Type B pancreatic cell (in vitro differentiated cells): ENCODE data around the gene OXCT1. TPM values are rescaled to one million over a fixed set of nuclear protein-coding genes. Genes with fewer than 3 reads are reported as not detected.

ENCODE experiments used
- DNase-seq: peaks from one replicate; pipeline ENCODE4 v3.0.0; 2021; ENCODE audit warnings: mixed read lengths; ENCODE audit not compliant: unreplicated experiment; ENCODE audit errors: extremely low spot score
- H3K27ac Mint-ChIP-seq: 2 replicates; pipeline ENCODE4 v1.8.0; 2021; ENCODE audit warnings: mild to moderate bottlenecking, mixed read lengths
- H3K27me3 Mint-ChIP-seq: 2 replicates; pipeline ENCODE4 v1.8.0; 2021; ENCODE audit warnings: mixed read lengths
- H3K36me3 Mint-ChIP-seq: 2 replicates; pipeline ENCODE4 v1.8.0; 2021; ENCODE audit warnings: mixed read lengths
- H3K4me1 Mint-ChIP-seq: one replicate; pipeline ENCODE4 v1.8.0; 2021; ENCODE audit warnings: mixed read lengths; ENCODE audit not compliant: unreplicated experiment
- H3K4me3 Mint-ChIP-seq: 2 replicates; pipeline ENCODE4 v1.8.0; 2021; ENCODE audit warnings: mild to moderate bottlenecking, mixed read lengths
- H3K9me3 Mint-ChIP-seq: 2 replicates; pipeline ENCODE4 v1.8.0; 2021; ENCODE audit warnings: mixed read lengths
- long read RNA-seq: library from polyadenylated mRNA; unstranded; transcript quantifications from one replicate; pipeline ENCODE4 v2.0.0, GENCODE V29; 2020
- total RNA-seq: library from RNA; stranded (reverse); gene quantifications from 2 replicates; pipeline ENCODE4 v1.2.1, GENCODE V29; 2021; ENCODE audit warnings: low replicate concordance
- TF ChIP-seq, protein P1 (sequence below): fragments of 200-600 bp; sonication (generic); conservative IDR thresholded peaks from 2 replicates; pipeline ENCODE4 v1.5.0; 2021; ENCODE audit warnings: antibody characterized with exemption, mild to moderate bottlenecking

The OXCT1 gene
- 20.4 and 26.4 TPM in 2 replicates for total RNA-seq
- long read RNA-seq, transcript OXCT1-201 (17 exons, 3,388 nt): major isoform, 76 of 101 reads
- long read RNA-seq, partial matches to known transcripts: 13 of 101 reads
- long read RNA-seq, other reads (novel, unspliced or antisense): 11 of 101 reads

- H3K27me3 Mint-ChIP-seq: no peaks in the 10 kb centered on the region
- H3K27ac Mint-ChIP-seq: peak within 1 kb of the TSS; percentile 91
- no peaks in the 10 kb centered on the region for H3K9me3 Mint-ChIP-seq
- H3K4me1 Mint-ChIP-seq: peaks cover 14% of the 10 kb centered on the region
- DNase-seq: peak; percentile 84
- peaks cover 4% of the 10 kb centered on the region for H3K36me3 Mint-ChIP-seq
- H3K4me3 Mint-ChIP-seq: peak within 1 kb of the TSS; percentile 96
- TF ChIP-seq, protein P1, sequence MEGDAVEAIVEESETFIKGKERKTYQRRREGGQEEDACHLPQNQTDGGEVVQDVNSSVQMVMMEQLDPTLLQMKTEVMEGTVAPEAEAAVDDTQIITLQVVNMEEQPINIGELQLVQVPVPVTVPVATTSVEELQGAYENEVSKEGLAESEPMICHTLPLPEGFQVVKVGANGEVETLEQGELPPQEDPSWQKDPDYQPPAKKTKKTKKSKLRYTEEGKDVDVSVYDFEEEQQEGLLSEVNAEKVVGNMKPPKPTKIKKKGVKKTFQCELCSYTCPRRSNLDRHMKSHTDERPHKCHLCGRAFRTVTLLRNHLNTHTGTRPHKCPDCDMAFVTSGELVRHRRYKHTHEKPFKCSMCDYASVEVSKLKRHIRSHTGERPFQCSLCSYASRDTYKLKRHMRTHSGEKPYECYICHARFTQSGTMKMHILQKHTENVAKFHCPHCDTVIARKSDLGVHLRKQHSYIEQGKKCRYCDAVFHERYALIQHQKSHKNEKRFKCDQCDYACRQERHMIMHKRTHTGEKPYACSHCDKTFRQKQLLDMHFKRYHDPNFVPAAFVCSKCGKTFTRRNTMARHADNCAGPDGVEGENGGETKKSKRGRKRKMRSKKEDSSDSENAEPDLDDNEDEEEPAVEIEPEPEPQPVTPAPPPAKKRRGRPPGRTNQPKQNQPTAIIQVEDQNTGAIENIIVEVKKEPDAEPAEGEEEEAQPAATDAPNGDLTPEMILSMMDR: no peak
Measured at GRCh38 chr5:41869724-41870626, at the start of gene OXCT1. Gene OXCT1, minus strand, starts transcription at chr5:41870425. Its CDS starts 67 bp downstream, at chr5:41870358.

DNA sequence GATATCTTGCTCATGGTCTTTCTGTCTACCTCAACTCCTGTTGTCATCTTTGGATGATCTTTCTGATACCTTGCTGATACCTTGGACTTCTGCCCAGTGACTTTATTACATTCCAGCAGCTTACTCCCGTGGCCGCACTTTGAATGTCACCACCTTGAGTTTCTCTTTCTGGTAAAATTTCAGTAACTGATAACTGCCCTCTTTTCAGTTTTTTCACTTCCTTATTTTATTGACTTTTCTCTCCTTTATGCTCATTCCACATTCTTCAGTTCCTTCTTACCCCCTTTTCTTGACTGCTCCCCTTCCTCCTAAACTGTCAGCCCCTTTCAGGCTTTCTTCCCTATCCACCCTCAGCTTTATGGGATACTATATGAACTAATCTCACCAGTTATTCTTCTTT, 47.9 kb upstream of the OXCT1 start:
- no peaks in the 10 kb centered on the region for H3K27me3 Mint-ChIP-seq
- no peak overlapping the region for H3K4me3 Mint-ChIP-seq
- no peak overlapping the region for H3K27ac Mint-ChIP-seq
- TF ChIP-seq, protein P1: no peak
- H3K4me1 Mint-ChIP-seq: no peaks in the 10 kb centered on the region
- H3K9me3 Mint-ChIP-seq: no peaks in the 10 kb centered on the region
- DNase-seq: no peak
- H3K36me3 Mint-ChIP-seq: peaks cover 41% of the 10 kb centered on the region

- Mint-ChIP-seq H3K4me1 (peaks cover 21% of the 10 kb centered on the region), H3K27me3 (no peaks in the 10 kb centered on the region), H3K9me3 (no peaks in the 10 kb centered on the region), H3K27ac (no peak overlapping the region), H3K4me3 (no peak overlapping the region), H3K36me3 (peaks cover 30% of the 10 kb centered on the region)
- DNase-seq: no peak
- TF ChIP-seq, protein P1: no peak
Measured at GRCh38 chr5:41908374-41909079, 38.3 kb upstream of the OXCT1 start.

DNA sequence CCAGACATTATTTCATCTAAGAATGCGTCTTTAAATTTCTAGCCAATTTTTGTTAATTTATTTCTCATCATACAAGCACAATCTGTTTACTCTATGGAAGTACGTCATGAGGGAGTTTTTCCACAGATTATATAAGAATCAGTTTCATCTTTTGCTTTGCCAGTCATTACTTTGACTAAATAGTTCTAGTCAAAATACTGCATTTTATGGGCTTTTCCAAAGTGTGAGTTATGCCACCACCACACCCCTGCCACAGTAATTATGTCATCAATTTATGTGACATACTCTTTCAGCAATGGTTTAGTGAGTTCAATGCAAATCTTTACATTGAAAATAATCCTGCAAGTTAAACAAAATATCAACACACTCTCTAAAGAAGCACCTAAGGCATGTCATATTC, 35.9 kb upstream of the OXCT1 start:
- Mint-ChIP-seq H3K9me3 (no peaks in the 10 kb centered on the region), H3K27ac (peak overlapping the region; percentile 0), H3K36me3 (peaks cover 17% of the 10 kb centered on the region), H3K4me3 (peak overlapping the region; percentile 35), H3K27me3 (no peaks in the 10 kb centered on the region), H3K4me1 (peaks cover 21% of the 10 kb centered on the region)
- no peak for DNase-seq
- TF ChIP-seq, protein P1: no peak

DNA sequence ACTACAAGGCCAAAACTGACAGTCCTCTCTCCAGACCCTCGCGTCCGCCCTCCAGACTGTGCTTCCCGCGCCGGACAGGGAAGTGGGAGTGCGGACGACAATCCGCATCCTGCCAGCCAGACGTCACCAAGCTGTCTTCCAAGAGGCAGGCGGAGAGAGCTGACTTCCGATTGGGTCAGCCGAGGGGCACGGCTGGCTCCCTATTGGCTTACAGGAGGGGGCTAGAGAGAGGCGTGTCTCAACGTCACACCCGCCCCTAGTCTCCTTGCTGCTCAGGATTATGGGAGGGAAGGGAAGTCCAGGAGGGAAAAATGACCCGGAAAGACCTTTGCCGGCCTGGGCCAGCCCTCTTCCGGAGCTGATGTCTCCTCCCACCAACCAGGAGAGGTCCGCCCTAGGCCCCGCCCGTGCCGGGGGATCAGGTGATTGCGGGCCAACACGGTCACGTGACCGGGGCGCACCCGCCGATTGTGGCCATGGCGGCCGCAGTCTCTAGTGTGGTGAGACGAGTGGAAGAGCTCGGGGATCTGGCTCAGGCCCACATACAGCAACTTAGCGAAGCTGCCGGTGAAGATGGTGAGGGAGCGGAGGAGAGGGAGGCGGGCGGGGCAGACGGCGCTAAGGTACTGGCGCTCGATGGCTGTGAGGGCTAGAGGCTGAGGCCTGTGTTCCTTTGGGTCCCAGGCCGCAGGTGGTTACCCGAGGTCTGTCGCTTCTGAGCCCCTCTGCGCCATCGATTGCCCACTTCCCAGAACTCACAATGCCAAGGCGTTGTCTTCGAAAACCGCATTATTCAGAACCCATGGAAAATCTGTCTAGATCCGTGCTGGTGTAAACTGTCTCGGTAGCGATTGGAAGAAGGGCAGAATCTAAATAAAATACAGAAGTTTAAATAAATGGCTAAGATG, 33.9 kb upstream of the OXCT1 start, which contains the start of gene RIMOC1:
Gene RIMOC1, plus strand, starts transcription at position 453 of the 908 bp plus-strand sequence. Its CDS starts 24 bp downstream, at position 477.
- H3K4me1 Mint-ChIP-seq: peaks cover 21% of the 10 kb centered on the region
- H3K9me3 Mint-ChIP-seq: no peaks in the 10 kb centered on the region
- peak within 1 kb of the TSS; percentile 99 for H3K27ac Mint-ChIP-seq
- TF ChIP-seq, protein P1: no peak
- peak; percentile 98 for DNase-seq
- peak within 1 kb of the TSS; percentile 97 for H3K4me3 Mint-ChIP-seq
- H3K36me3 Mint-ChIP-seq: peaks cover 9% of the 10 kb centered on the region
- no peaks in the 10 kb centered on the region for H3K27me3 Mint-ChIP-seq
